Activated T-helper 9 cell treated with anti-CD3 and anti-CD28 coated beads, Interleukin-2, amount 50 U/mL, for 16 hours (primary cell): ENCODE data around the gene ZNF804B.

ENCODE experiments used
- DNase-seq: peaks from one replicate; pipeline ENCODE4 v3.0.0-alpha.2; 2020; ENCODE audit warnings: low read depth

The ZNF804B gene

DNA sequence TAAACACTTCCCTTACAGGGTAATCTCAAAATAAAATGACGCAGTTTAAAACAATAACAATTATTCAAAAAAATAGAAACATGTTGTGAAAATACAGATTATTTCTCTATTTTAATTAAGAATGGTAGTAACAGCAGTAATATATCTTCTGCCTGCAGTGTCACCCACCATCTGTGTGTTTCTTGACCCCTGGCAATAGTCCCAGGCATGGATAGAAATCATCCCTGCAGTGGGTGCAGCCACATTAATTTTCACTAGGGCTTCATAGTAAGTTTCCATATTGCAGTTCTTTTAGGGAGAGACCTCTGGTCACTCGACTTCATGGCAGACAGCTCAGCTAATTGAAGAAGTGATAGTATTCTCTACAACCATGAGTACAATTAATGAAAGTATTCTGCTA, 506.1 kb downstream of the ZNF804B start:
- DNase-seq: no peak

DNA sequence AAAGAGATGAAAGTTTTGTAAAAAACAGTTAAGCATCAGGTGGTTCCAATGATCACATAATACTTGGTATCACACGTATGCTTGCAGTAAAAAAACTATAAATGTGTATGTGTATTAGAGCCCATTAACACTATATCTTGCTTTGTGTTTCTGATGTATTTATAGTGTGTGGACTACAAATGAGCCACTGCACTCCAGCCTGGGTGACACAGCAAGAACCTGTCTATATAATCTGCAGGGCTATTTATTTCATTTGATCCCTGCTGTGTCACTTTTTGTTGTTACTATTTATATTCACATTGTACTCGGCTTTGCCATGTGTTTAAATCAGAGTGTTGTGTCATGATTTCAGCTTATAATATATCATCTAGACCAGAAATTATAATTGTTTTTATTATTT, 523.8 kb downstream of the ZNF804B start:
- no peak for DNase-seq

DNA sequence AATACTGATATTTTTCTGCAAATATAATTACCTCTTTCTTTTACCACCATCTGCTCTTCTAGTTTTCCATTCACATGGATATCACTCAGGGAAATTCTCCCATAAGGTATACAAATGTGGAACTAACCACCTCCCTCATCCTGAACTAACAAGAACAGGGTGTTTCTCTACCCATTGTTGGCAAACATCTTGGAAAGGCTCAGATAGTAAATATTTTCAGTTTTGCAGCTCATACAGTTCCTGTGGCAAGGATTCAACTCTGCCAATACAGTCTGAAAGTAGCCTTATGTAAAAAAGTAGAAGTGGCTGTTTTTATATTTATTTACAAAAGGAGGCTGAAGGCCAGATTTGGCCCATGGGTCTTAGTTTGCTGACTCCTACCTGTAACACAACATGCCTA, 549.0 kb downstream of the ZNF804B start:
- DNase-seq: no peak

DNA sequence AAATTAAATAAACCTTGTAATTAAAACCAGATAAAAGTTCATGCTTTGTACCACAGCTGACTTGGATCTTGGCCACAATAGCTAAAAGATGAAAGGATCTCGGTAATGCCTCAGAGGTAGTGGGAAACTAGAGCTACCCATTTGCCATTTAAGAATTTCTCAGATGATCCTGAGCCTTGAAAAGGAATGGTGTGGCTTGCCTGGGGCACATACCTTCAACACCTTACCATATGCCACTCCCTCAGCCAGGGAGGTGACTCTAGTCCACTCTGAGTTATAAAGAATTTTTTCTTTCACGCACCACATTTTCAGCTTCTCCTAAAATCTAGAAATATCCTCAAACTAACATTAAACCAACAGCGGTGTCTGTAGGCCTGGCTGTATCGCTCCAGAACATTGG, 552.4 kb downstream of the ZNF804B start:
- DNase-seq: no peak

- no peak for DNase-seq
Observed at GRCh38 chr7:89312551-89312950, 553.1 kb downstream of the ZNF804B start.

- DNase-seq: no peak
Observed at GRCh38 chr7:89316584-89317251, 557.2 kb downstream of the ZNF804B start.

- DNase-seq: no peak
Observed at GRCh38 chr7:89332026-89332425, 572.5 kb downstream of the ZNF804B start.

GRCh38 chr7:89334797-89335196, 575.3 kb downstream of the ZNF804B start:
- no peak for DNase-seq

GRCh38 chr7:89335490-89335889, 576.0 kb downstream of the ZNF804B start:
- DNase-seq: no peak

GRCh38 chr7:89336121-89336520, 576.6 kb downstream of the ZNF804B start:
- DNase-seq: no peak

GRCh38 chr7:89339748-89340147, 580.2 kb downstream of the ZNF804B start:
- no peak for DNase-seq

- DNase-seq: no peak
Observed at GRCh38 chr7:89357121-89357520, 597.6 kb downstream of the ZNF804B start.

DNA sequence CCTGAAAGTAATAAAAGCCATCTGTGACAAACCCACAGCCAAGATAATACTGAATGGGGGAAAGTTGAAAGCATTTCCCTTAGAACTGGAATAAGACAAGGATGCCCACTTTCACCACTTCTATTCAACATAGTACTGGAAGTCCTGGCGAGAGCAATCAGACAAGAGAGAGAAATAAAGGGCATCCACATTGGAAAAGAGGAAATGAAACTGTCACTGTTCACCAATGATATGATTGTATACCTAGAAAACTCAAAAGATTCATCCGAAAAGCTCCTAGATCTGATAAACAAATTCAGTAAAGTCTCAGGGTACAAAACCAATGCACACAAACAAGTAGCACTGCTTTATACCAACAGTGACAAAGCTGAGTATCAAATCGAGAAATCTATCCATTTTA, 617.7 kb downstream of the ZNF804B start:
- DNase-seq: no peak

DNA sequence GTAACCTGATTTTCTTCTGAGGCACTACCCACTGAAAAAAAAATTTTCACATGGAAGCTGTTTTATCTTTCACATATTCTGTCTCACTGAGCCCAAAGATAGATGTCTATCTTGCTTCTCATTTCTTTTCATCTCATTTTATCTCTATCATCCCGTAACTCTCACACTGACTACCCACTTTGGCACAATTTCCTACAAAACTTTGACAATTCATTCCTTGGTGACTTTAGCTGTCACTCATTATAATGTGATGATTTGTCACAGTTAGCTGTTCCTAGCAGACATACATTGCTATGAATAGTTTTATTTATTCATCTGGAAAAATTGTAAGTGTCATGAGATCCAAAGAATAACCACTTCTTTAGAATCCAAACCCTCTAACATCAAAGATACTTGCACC, 625.9 kb downstream of the ZNF804B start:
- DNase-seq: no peak
